Measurements from ENCODE around the gene ANGPTL2.

Gene ANGPTL2

GRCh38 chr9:127092041-127092608 is 30.3 kb downstream of the ANGPTL2 start:
- peak in 1 of 14 donors; percentile 49 for DNase-seq

GRCh38 chr9:127091526-127091925 is 30.9 kb downstream of the ANGPTL2 start:
- no peak for DNase-seq

GRCh38 chr9:127090341-127090985 is 32.0 kb downstream of the ANGPTL2 start:
- no peak for DNase-seq

GRCh38 chr9:127089631-127090081 is 32.8 kb downstream of the ANGPTL2 start:
- no peak for DNase-seq

- DNase-seq: no peak
These were observed 33.5 kb downstream of the ANGPTL2 start for GRCh38 chr9:127088724-127089615.

GRCh38 chr9:127087836-127088235 is 34.6 kb downstream of the ANGPTL2 start:
- no peak for DNase-seq

- no peak for DNase-seq
These were observed 35.0 kb downstream of the ANGPTL2 start for GRCh38 chr9:127087411-127087810.

- DNase-seq: no peak
These were observed 35.7 kb downstream of the ANGPTL2 start for GRCh38 chr9:127086771-127087170.

- no peak for DNase-seq
These were observed 37.2 kb downstream of the ANGPTL2 start for GRCh38 chr9:127085186-127085585.

GRCh38 chr9:127084076-127085039 is 38.1 kb downstream of the ANGPTL2 start:
- no peak for DNase-seq

- DNase-seq: peak in 1 of 14 donors; percentile 92
These were observed 39.1 kb downstream of the ANGPTL2 start for GRCh38 chr9:127083138-127083980.

- peak in 1 of 14 donors; percentile 78 for DNase-seq
These were observed 40.9 kb downstream of the ANGPTL2 start for GRCh38 chr9:127081250-127082185.

GRCh38 chr9:127079446-127080140 is 42.8 kb downstream of the ANGPTL2 start:
- DNase-seq: no peak

GRCh38 chr9:127078988-127079387 is 43.4 kb downstream of the ANGPTL2 start:
- no peak for DNase-seq

- no peak for DNase-seq
These were observed 44.1 kb downstream of the ANGPTL2 start for GRCh38 chr9:127078336-127078735.

- DNase-seq: no peak
These were observed 44.8 kb downstream of the ANGPTL2 start for GRCh38 chr9:127077644-127077946.

- no peak for DNase-seq
These were observed 45.4 kb downstream of the ANGPTL2 start for GRCh38 chr9:127076860-127077643.

GRCh38 chr9:127075624-127076372 is 46.6 kb downstream of the ANGPTL2 start:
- DNase-seq: no peak
